Putamen (tissue), 1 donor: ENCODE data around the gene CYP27B1.
A peak's percentile ranks its signal among the peaks of the same experiment; 100 is the strongest.

ENCODE experiments used
- DNase-seq: peaks from one replicate; pipeline ENCODE4 v3.0.0-alpha.2; 2016; ENCODE audit warnings: low spot score

The CYP27B1 gene

DNA sequence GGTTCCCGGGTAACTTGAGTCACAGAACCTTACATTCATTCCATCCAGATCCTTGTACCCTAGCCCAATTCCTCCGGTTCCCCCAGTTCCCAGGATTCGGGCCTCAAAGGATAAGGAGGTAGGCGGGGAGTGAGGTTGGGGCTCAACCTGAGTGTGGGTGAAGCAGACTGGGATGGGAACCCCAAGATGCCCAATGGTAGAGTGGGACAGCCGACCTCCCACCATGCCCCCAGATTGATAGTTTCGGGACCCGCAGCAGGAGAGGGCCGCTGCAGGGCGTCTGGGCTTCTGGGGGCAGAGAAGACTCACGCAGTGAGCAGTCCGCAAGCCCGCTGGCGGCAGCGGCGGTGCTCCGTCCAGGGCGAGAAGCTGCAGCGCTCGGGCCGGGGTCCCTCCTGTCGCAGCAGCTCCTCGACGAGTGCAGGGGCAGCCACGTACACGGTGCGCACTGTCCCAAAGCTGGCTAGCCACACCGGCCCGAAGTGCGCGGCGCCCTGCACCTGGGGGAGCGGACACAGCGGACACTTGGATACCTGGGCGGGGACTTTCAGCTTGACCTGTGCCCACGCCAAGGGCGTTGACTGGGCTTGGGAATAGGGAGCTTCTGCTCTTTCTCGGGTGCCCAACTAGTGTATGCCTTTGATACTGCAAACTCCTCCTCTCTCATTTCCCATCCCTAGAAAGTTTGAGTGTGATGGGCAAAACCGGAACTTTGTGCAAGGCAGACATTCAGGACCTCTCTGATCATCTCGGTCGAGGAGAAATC is 997 bp downstream of the CYP27B1 start:
- no peak for DNase-seq

DNA sequence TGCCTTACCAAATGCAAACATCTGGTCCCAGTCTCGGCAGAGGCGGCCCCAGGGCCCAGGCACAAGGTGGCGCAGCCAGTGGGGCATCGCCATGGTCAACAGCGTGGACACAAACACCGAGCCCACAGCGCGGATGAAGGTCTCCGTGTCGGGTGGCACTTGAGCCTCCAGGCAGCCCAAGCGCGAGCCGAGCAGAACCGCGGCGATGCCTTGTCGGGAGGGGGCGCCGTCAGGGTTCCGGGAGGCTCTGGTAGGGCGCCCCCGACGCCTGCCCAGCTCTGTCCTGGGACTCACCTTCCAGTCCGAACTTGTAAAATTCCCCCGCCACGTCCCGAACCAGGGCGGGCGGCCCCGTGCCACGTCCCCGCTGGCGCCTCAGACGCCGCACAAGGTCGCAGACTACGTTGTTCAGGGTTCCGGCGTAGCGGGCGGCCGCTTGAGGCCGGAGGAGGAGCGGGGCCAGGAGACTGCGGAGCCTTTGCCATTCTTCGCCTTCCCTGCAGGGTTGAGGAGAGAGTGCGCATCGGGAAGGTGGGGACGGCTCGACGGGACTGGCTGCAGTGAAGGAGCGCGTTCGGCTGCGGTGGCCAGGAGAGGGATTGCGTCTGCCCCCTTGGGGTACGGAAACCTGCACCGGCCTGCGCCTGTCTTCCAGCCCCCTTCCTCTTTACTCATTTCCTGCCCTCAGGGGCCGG is 1.7 kb downstream of the CYP27B1 start:
- no peak for DNase-seq

DNA sequence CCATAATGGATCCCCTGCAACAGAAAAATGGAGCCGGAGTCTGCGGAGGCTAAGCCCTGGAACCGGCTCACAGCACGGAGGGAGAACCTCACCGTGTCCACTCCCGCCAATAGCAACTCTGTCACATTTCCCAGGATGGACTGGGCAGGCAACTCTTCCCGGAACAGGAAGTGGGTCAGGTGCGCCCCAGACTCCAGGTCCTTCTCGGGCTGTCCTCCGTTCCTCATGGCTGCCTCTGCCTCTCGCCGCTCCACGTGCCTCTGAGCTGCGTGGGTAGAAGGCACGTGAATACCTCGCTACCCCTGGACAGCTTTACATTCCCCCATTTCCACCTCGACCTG is 2.2 kb downstream of the CYP27B1 start:
- no peak for DNase-seq

DNA sequence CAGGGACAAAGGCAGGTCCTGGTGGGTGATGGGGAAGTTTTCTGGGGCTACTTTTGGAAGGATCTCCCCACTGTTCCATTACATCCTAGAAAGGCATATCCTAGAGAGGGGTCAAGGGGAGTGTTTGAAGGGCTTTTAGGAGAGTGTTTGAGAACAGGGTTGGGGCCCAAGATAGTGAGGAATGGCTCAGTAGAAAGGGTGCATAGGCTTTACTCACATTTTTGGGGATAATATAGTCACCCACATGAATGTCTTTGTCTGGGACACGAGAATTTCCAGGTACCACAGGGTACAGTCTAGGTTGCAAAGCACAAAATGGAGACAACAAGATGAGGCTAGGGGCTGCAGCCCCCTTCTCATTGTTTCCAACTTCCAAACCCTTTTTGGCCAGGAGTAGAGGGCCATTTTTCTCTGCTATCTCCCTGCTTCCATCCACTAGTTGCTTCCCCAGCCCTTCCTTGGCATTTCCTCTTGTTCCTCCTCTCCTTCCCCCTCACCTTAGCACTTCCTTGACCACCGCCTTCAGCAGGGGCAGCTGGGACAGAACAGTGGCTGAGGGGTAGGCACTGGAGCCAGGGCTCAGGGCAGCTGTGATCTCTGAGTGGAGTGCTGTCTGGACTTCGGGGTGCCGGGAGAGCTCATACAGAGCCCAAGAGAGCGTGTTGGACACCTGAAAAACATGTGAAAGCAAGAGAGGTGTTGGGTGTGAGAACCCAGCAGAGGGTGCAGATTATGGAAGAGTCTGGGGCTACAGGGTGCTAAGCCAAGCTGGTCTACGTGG is 2.8 kb downstream of the CYP27B1 start:
- no peak for DNase-seq

DNA sequence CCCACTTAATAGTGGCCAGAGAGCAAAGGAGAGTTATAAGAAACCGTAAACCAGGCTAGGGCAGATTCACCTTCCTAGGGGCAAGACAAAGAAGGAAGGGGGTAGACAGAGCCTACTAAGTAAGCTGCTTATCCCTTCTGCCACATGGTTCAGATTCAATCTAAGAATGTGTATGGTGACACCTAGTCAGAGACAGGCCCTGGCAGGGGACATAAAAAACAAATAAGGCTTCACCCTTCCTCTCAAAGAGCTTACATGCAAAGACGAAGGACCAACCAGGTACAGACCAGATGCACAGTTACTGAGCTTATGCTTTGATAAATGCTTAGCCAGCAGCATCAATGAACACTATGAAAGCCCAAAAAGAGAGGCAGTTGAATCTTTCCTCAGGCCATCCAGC is 4.4 kb downstream of the CYP27B1 start:
- no peak for DNase-seq

DNA sequence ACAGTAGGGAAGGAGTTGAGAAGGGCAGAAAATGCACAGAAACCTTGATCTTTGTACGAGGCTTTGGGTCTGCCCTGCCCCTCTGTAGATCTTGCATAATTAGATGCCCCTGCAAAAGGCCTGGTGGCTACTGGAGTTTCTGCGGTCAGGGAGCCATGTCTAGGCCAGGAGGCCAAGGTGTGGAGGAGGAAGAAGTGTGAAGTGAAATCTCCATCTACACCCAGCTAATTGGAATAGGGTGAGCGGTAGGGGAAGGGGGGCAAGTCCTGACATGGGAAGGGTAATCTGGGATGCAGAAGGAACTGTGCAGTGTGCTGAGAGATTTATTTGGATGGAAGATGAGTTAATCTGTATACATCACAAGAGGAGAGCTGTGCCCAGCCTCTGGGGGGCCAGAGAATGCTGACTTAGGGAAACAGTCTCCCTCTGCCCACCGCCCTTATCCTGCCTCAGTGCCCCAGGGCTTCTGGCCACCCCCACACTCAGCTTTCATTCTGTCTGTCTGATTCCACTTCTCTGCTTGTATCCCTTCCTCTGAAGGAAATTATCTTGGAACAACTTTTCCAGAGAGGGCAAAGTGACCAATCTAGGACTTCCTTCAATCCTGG is 5.4 kb downstream of the CYP27B1 start:
- DNase-seq: no peak

DNA sequence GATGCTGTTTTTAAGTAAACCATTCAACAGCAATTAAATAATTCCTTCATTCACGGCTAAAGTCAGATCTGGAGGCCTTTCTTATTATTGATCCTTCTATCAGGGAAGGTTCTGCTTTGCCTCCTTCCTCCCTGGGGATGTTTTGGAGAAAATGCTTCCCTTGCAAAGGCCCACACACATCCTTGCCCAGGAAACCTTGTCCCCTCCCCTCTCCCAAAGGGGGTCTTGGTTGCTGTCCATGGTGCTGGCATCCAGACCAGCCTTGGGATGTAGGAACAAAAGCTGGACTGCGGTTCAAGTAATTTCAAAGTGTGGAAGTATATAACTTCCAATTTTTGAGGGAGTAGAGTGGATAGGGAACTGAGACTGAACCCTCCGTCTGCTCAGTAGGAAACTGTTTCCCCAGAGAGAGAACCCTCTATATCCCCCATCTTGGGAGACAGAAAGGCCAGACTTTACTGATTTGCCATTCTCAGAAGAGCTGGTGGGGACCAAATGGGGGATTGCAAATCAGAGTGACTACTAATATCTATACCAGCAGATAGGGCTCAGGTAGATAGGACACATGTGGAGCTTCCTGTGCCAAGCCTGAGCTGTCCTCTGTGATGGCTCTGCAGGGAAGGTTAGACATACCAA is 6.4 kb downstream of the CYP27B1 start:
- DNase-seq: no peak

DNA sequence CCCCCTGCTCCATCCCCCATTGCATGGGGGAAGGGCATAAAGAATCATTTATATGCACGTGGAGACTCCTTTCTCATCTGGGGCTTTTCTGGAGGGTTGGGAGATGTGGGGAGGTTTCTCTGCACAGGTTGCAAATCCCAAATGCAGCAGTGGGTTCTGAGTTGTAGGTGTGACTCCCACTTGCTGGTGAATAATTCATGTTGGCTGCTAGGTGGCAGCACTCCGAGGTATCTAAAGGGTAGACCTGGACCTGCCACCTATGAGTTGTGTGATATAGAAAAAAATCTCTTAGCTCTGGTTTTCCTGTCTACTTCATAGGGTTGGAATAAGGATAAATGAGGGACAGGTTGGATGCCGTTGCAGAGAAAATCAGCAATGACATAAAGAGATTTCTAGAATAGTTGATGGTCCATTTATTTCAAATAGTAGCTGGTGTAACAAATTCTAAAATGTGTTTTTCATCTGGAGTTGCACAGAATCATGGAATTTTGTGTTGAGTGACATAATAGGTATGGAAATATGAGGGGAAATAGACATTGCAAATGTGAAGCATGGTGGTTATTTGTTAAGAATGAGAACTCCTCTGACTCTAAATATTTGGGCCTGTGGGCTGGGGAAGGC is 7.4 kb downstream of the CYP27B1 start:
- no peak for DNase-seq

DNA sequence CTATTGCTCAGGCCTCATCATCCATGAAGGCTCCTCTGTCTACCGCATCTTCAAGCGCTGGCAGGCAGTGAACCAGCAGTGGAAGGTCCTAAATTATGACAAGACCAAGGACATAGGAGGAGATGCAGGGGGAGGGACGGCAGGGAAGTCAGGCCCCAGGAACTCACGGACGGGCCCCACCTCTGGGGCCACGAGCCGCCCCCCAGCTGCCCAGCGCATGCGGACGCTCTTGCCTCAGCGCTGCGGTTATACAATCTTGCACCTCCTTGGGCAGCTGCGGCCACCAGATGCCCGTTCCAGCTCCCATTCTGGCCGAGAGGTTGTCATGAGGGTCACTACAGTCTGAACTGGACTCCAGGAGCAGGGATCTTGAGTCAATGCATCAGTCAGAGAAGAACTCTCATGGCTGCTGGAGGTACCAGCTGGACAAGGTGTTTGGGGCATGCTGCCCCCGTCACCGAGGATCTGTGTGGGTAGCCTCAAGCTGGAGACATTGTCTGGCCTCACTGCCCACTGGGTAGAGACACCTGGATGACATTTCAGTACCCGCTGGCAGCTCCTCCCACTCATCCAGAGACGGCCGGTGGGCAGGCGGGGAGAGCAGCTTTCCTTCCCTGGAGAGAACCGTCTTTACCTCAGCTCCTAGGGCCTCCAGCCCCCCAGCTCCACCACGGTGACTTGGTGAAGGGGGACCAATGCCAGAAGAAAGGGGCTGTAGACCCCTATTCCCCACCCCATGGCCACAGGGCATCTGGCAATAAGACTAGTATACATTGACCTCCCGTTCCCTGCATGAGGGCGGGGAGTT is 8.1 kb downstream of the CYP27B1 start:
- no peak for DNase-seq

DNA sequence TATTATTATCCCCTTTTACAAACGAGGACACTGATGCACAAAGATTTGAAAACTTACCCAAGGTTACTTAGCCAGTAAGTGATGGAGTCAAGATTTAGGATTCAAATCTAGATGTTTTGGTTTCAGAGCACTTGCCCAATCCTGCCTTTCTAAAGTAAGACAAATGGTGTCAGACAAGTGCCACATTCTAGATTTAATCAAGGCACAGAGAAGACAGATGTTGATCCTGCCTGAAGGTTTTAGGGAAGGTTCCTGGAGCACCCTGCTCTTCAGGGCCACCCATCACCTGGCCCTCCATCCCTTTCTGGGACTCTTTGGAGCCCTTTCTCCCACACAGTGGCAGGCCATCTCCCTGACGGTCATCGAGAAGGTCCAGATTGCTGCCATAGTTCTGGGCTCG is 9.1 kb downstream of the CYP27B1 start:
- DNase-seq: no peak

DNA sequence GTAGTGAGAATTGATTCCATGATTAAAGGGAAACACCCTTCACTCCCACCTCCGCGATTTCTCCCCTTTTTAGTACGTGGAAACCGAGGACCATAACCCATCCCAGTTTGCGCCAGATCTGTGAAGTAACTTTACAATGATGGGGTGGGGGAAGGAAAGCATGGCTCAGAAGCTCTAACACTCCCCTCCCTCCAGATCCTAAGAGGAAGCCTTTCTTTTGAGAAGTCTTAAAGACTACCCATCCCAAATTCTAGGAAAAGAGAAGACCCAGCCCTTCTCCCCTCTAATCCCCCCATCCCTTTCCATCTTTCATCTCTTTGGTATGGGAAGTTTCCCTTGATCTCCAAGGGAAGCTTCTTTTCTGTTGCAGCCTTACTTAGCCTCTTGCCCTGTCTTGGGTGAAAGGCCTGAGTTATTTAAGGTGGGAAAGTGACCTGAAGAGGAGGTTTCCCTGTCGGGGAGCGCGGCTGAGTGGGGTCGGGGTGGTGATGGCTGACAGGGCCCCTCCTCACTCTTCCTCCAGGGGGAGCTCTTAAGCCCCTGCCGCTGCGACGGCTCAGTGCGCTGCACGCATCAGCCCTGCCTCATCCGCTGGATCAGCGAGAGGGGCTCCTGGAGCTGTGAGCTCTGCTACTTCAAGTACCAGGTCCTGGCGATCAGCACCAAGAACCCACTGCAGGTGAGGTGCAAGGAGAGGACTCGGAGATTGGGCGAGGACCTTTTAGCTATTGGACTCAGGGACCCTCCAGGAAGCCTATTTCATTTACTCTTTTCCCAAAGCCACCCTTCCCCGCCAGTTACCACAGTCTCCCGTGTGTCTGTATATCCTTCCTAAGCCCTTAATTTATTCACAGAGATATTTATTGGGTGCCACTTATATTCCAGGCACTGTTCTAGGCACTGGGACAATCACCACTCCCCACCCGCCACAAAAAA is 10.2 kb downstream of the CYP27B1 start:
- no peak for DNase-seq

DNA sequence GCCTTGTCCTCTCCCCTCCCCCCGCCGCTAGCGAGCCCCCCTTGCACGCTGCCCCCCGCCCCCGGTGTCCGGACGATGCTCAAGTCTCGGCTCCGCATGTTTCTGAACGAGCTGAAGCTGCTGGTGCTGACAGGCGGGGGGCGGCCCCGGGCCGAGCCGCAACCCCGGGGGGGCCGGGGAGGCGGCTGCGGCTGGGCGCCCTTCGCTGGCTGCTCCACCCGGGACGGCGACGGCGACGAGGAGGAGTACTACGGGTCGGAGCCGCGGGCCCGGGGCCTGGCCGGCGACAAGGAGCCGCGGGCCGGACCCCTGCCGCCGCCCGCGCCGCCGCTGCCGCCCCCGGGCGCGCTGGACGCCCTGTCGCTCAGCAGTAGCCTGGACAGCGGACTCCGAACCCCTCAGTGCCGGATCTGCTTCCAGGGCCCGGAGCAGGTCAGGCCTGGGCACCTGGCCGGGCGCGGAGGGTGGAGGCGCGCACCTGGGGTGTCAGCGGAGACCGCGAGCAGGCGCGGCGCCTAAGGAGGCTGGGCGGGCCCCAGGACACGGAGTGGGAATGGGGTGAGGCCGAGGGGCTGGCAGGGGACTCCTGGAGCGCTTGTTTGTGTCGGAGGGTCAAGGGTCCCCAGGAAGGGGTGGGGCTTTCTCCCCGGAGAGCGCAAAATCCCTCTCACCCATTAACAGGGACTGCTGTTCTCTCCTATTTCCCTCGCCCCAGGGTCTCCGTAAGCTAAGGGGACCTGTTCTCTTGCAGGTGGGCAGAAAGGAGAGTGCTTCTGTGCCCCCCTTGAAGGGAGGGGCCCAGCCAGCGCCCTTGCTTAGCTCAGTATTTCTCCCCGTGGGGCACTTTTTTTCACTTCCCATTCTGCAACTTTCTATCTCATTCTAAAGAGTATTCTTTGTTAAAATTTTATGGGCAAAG is 11.2 kb downstream of the CYP27B1 start:
- DNase-seq: no peak

DNA sequence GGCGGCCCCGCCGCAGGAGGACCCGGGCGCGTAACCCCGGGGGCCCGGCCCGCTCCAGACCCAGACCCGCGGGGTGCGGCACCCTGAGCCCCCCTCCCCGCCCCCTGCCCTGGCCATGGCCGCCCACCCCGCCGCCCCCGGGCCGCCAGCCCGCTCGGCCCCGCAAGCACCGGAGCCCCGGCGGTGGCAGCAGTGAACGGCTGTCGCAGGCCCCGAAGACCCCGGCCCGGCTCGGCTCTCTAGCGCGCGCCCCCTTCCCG is 11.8 kb downstream of the CYP27B1 start:
- DNase-seq: no peak

DNA sequence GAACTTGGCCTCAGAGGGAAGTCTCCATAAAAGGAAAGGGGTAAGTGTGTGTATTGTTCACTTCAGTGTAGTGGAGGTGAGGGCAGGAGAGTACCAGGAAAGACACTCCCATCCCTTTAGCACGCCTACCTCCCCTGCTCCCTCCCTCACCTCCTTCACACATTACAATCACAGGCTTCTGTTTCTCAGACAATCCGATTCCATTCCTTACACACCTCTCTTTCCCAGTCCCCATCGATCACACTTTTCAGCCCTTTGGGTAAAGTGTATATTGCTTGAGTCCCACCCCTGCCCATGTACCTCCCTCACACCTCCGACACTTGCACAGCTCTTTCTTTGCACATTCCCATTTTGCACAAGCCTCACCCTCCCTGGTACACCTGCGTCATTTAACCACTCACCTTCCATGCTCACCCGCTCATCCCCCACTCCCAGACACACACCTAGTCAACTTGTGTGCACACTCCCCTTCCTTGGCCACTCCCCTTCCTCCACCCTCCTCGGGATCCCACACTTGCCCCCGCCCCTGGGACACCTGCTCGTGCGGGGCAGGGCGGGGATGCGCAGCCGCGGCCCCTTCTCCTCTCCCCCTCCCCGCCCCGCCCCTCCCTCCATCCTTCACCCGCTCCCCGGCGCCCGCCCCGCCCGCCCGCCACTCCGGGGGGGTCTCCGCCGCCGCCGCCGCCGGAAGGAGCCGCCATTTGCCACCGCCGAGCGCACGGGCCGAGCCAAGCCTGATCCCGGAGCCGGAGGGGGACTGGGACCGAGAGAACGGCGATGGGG is 12.3 kb downstream of the CYP27B1 start, which contains the start of gene MARCHF9:
TSS of gene MARCHF9 (plus strand) at position 693 of the 783 bp plus-strand sequence. CDS start 426 bp downstream, outside the sequence.
- no peak for DNase-seq

DNA sequence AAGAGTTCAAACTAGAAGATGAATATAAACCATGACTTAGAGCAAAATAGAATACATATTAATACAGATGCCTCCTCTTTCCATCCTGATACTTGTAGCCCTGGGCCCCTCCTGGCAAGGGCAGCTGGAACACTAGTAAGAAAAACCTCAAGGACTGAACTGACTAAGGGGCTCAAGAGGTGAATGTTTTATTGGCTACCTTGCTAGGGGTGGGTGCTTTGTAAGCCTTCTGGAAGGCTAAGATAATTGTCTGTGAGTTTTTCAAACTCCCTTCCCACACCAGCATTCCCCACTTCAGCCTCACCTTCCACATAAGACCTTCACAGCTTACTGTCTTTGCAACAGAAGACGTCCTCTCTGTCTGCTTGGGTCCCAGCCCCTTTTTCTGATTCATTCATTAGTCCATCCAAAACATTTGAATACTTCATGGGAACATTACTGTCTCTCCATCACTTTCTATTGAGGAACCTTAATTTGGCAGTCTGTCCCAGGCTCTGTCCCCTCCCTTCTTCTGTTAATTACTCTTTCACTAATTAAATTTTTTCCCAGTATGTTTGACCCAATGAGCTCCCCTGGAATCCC is 13.0 kb downstream of the CYP27B1 start:
- no peak for DNase-seq

DNA sequence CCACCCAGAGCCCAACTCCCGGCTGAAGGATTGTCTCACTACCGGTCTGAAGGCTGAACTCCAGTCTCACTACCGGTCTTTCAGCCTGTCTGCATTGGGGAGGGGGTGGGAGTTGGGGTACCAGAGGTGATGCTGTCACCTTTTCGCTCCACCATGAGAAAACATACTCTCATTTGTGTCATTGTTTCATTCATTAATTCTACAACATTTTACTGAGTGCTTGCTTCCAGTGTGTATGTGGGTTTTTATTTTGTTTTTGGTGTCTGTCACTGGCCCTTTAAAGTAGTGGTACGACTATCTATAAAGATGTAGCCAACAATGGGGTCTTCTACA is 14.2 kb downstream of the CYP27B1 start:
- DNase-seq: no peak

DNA sequence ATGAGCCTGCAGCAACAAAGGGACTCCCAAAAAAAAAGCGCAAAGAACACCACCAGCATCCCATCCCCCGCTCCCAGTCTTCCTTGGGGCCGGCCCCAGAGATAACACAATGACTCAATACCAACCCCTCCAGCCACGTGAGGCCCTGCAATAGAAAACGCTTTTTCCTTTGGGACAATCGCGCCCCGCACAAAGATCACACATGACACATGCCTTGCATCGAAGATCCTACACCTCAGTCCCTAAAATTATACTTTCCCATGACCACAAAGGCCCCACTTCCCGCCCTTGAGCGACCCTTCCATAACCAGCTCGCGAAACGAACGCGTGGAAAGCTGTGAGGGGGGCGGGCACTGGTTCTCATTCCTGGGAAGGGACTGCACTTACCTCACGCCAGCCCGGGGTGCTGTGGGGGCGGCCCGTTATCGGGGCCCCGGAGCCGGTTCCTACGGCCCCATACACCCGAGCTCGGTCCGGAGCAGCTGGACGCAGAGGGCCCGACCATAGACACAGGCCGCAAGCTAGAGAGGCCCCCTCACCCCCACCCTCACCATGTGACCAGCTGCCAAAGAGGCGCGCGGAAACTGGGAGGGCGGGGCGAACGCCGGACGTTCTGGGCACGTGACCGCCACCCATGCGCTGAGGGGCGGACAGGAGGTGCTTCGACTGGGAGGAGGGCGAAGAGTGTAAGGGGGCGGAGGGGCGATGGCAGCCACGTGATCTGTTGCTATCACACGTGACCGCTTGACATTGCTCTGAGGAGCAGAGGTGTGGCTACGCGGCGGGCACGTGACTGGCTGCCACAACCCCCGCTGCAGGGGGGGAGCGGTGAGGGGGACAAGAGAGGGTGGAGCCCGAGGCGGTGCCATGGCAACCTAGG is 14.8 kb downstream of the CYP27B1 start, which contains the start of gene CDK4:
TSS of gene CDK4 (minus strand) at position 523 of the 880 bp plus-strand sequence. CDS start 593 bp downstream, outside the sequence.
- DNase-seq: peak; percentile 100
